Measurements from ENCODE around the gene GMNN. TPM values are rescaled to one million over a fixed set of nuclear protein-coding genes. Genes with fewer than 3 reads are reported as not detected.

The GMNN gene
- polyA plus RNA-seq, 3 donors: 2.6 to 5.2 (median 2.9) TPM

DNA sequence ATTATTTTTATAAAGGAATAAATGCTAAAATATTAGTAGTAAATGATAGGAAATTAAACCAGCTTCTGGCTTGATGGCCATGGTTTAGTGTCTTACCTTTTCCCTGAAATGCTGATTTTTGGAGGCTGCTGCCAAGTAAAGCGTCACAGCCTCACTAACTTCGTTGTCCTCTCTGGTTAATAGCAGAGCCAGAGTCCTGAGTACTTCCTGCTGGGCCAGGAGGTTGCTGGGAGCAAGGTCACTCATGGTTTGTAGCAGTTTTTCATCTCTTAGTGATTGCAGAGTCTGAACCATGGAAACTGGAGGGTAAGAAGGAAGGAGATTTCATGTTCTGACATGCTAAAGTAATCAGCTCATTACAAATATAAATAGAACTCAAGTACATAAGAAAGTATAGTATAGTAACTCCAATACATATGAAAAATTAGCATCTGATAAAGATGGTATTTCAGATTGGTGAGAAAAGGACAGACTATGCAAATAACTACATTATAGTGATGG is 50.4 kb downstream of the GMNN start:
- Mint-ChIP-seq H3K27me3 (ENCODE audit: low read depth in 3 of 3) (peaks cover 0 to 2% (median 0%) of the 10 kb centered on the region in 3 donors), H3K4me1 (no peaks in the 10 kb centered on the region)
- no peak overlapping the region for H2AFZ ChIP-seq (ENCODE audit: insufficient read depth, low read depth, low read length, poor library complexity, severe bottlenecking)

DNA sequence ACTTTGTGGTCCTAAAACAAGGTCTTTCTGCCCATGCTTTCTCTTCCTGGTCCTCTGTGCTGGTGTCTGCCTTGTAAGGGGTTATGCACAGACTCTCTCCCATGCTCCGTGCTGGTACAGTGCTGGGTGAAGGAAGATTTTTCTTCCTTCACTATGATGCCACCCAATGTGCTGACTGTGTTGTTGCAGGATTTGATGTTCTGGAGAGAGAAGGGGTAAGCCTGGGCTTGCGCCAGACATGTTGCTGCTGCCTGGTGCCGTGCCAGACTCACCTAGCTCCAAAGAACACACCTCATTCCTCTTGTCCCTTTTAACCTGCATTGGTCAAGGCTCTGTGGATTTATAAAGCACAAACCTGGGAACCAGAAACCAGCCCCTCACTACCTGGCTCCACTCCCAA is 52.4 kb downstream of the GMNN start:
- no CpG with 5 or more reads among the region's 3 CpGs for WGBS (ENCODE audit: insufficient coverage)
- Mint-ChIP-seq H3K36me3 (peaks cover 88 to 98% of the 10 kb centered on the region in 2 donors), H3K27me3 (ENCODE audit: low read depth in 3 of 3) (peaks cover 0 to 2% (median 0%) of the 10 kb centered on the region in 3 donors), H3K4me1 (no peaks in the 10 kb centered on the region), H3K27ac (peak overlapping the region in 2 of 7 donors; percentile 64 to 71), H3K9me3 (no peaks in the 10 kb centered on the region), H3K4me3 (no peak overlapping the region)
- TF ChIP-seq, protein P1, sequence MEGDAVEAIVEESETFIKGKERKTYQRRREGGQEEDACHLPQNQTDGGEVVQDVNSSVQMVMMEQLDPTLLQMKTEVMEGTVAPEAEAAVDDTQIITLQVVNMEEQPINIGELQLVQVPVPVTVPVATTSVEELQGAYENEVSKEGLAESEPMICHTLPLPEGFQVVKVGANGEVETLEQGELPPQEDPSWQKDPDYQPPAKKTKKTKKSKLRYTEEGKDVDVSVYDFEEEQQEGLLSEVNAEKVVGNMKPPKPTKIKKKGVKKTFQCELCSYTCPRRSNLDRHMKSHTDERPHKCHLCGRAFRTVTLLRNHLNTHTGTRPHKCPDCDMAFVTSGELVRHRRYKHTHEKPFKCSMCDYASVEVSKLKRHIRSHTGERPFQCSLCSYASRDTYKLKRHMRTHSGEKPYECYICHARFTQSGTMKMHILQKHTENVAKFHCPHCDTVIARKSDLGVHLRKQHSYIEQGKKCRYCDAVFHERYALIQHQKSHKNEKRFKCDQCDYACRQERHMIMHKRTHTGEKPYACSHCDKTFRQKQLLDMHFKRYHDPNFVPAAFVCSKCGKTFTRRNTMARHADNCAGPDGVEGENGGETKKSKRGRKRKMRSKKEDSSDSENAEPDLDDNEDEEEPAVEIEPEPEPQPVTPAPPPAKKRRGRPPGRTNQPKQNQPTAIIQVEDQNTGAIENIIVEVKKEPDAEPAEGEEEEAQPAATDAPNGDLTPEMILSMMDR (IDR thresholded peaks at IDR 0.05): no peak
- Histone ChIP-seq H3K79me2 (ENCODE audit: insufficient read depth, low read length) (no peaks in the 10 kb centered on the region), H2AFZ (ENCODE audit: insufficient read depth, low read depth, low read length, poor library complexity, severe bottlenecking) (no peak overlapping the region), H3K4me1 (ENCODE audit: control insufficient read depth in 1 of 2, insufficient read depth in 2 of 2, low read length in 2 of 2) (no peaks in the 10 kb centered on the region), H3K4me3 (replicated peaks in 1 of 3; ENCODE audit: low read depth in 2 of 3, low read length in 3 of 3) (no peak overlapping the region), H3K9ac (ENCODE audit: insufficient read depth, low read length, poor library complexity, severe bottlenecking) (no peak overlapping the region), H3K9me3 (replicated peaks in 1 of 2; ENCODE audit: control insufficient read depth in 1 of 2, insufficient read depth in 1 of 2, low read length in 2 of 2) (no peaks in the 10 kb centered on the region), H3K27ac (ENCODE audit: low read depth in 1 of 2, low read length in 2 of 2) (peak overlapping the region in 1 of 2 donors; percentile 26), H3K36me3 (replicated peaks in 1 of 2; ENCODE audit: control insufficient read depth in 1 of 2, insufficient read depth in 2 of 2, low read length in 2 of 2) (peaks cover 100% of the 10 kb centered on the region in 2 donors), H4K20me1 (ENCODE audit: insufficient read depth, low read length) (peaks cover 99% of the 10 kb centered on the region), H3K27me3 (ENCODE audit: control insufficient read depth in 2 of 2, insufficient read depth in 2 of 2, low read length in 2 of 2) (no peaks in the 10 kb centered on the region), H3K4me2 (replicated peaks; ENCODE audit: extremely low read depth, low read length, poor library complexity, severe bottlenecking) (no peak overlapping the region)
- no peak for DNase-seq
- intact Hi-C loops (cut with micrococcal nuclease): no loop called here

More for the DNA sequence above, 50.4 kb downstream of the GMNN start:
- H3K36me3 ChIP-seq (replicated peaks in 1 of 2; ENCODE audit: control insufficient read depth in 1 of 2, insufficient read depth in 2 of 2, low read length in 2 of 2): peaks cover 98 to 100% of the 10 kb centered on the region in 2 donors
- no peak for DNase-seq
- no peak overlapping the region for H3K27ac ChIP-seq (ENCODE audit: low read depth in 1 of 2, low read length in 2 of 2)
- no peaks in the 10 kb centered on the region for H3K27me3 ChIP-seq (ENCODE audit: control insufficient read depth in 2 of 2, insufficient read depth in 2 of 2, low read length in 2 of 2)
- H3K9ac ChIP-seq (ENCODE audit: insufficient read depth, low read length, poor library complexity, severe bottlenecking): no peak overlapping the region
- H4K20me1 ChIP-seq (ENCODE audit: insufficient read depth, low read length): peaks cover 98% of the 10 kb centered on the region
- H3K4me3 ChIP-seq (replicated peaks in 1 of 3; ENCODE audit: low read depth in 2 of 3, low read length in 3 of 3): no peak overlapping the region
- WGBS (ENCODE audit: insufficient coverage): 90% methylated on average over 2 of the region's 2 CpGs
- no peaks in the 10 kb centered on the region for H3K79me2 ChIP-seq (ENCODE audit: insufficient read depth, low read length)
- Mint-ChIP-seq H3K36me3 (peaks cover 87 to 98% of the 10 kb centered on the region in 2 donors), H3K4me3 (no peak overlapping the region), H3K27ac (no peak overlapping the region), H3K9me3 (no peaks in the 10 kb centered on the region)
- H3K9me3 ChIP-seq (replicated peaks in 1 of 2; ENCODE audit: control insufficient read depth in 1 of 2, insufficient read depth in 1 of 2, low read length in 2 of 2): no peaks in the 10 kb centered on the region
- intact Hi-C loops (cut with micrococcal nuclease): no loop called here
- TF ChIP-seq, protein P1 (IDR thresholded peaks at IDR 0.05): no peak
- H3K4me2 ChIP-seq (replicated peaks; ENCODE audit: extremely low read depth, low read length, poor library complexity, severe bottlenecking): no peak overlapping the region
- H3K4me1 ChIP-seq (ENCODE audit: control insufficient read depth in 1 of 2, insufficient read depth in 2 of 2, low read length in 2 of 2): no peaks in the 10 kb centered on the region

Data from CD14-positive monocyte (primary cell).